GM18873 (cell line): Measurements from ENCODE around the gene NAXD.
"Not testable (repeated sequence)": the region's sequence is repeated elsewhere in the genome, so short reads cannot be mapped to it uniquely, and the experiment has no call there.

Experiments
- ATAC-seq: cut with Tn5 transposase; IDR thresholded peaks from one replicate; pipeline ENCODE4 v1.9.1; 2021; ENCODE audit warnings: mild to moderate bottlenecking, moderate library complexity, moderate number of reproducible peaks; ENCODE audit not compliant: unreplicated experiment, low FRiP score

Gene NAXD

GRCh38 chr13:110593430-110594130, 21.8 kb upstream of the NAXD start:
- ATAC-seq = peak; percentile 72

GRCh38 chr13:110597041-110597689, 18.2 kb upstream of the NAXD start:
- no peak for ATAC-seq

- ATAC-seq = no peak
Observed at GRCh38 chr13:110600261-110600819, 15.0 kb upstream of the NAXD start.

GRCh38 chr13:110600980-110601379, 14.4 kb upstream of the NAXD start:
- ATAC-seq = no peak

- no peak for ATAC-seq
Observed at GRCh38 chr13:110605132-110605531, 10.2 kb upstream of the NAXD start.

- not testable (repeated sequence) for ATAC-seq
Observed at GRCh38 chr13:110606281-110606680, 9.1 kb upstream of the NAXD start.

GRCh38 chr13:110607675-110608224, 7.6 kb upstream of the NAXD start:
- no peak for ATAC-seq

- ATAC-seq = peak; percentile 55
Observed at GRCh38 chr13:110610955-110611595, 4.3 kb upstream of the NAXD start.

- ATAC-seq = no peak
Observed at GRCh38 chr13:110615005-110615321, 382 bp upstream of the NAXD start.

- ATAC-seq = peak; percentile 44
Observed at GRCh38 chr13:110616103-110617101, 1.1 kb downstream of the NAXD start.

- ATAC-seq = no peak
Observed at GRCh38 chr13:110617321-110618072, 2.2 kb downstream of the NAXD start.

- ATAC-seq = no peak
Observed at GRCh38 chr13:110618167-110618566, 2.8 kb downstream of the NAXD start.

GRCh38 chr13:110618780-110619179, 3.4 kb downstream of the NAXD start:
- no peak for ATAC-seq

- no peak for ATAC-seq
Observed at GRCh38 chr13:110620596-110620995, 5.3 kb downstream of the NAXD start.

GRCh38 chr13:110624766-110625756, 9.7 kb downstream of the NAXD start:
- ATAC-seq = no peak

GRCh38 chr13:110625771-110626321, 10.5 kb downstream of the NAXD start:
- no peak for ATAC-seq

GRCh38 chr13:110626521-110626920, 11.2 kb downstream of the NAXD start:
- ATAC-seq = no peak

GRCh38 chr13:110627351-110627750, 12.0 kb downstream of the NAXD start:
- ATAC-seq = no peak
